HG02623 (cell line): ENCODE data around the gene YEATS4.
A peak's percentile ranks its signal among the peaks of the same experiment; 100 is the strongest.

ENCODE experiments used
- ATAC-seq: cut with Tn5 transposase; IDR thresholded peaks from one replicate; pipeline ENCODE4 v1.9.1; 2021; ENCODE audit warnings: moderate library complexity; ENCODE audit not compliant: unreplicated experiment

YEATS4 gene

DNA sequence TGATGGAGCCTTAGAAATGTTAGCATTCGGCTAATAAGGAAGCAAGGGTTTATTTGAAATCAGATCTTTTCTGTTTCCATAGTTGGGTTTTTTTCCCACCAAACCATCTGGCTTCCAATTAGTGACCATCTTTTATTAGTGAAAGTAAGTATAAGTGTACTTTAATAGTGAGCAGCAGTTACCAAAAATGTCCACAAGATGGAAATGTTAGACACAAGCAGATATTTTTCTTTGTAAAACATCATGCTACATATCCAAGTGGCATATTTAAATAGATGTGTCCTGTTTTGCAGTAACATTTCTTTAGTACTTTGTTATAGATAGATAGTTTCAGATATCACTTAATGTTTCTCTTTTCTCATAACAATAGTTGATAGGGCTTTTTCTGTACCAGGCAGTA lies 28.8 kb downstream of the YEATS4 start:
- no peak for ATAC-seq

DNA sequence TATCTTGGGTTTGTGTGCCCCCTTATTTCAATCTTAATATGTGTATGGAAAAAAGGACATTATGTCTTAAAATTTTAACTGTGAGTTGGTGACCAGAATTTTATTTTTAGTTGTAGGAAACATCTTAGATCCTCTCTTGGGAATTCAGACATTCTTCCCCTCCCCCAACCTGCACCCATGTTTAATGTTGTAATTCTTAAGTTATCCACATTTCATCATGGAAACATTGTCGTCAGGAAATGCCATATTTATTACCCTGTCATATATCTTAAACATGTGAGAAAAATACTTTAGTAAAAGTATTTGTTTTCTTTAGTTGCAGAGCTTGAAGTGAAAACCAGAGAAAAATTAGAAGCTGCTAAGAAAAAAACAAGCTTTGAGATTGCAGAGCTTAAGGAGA lies 30.3 kb downstream of the YEATS4 start:
- ATAC-seq, result no peak

GRCh38 chr12:69392179-69392928 lies 32.8 kb downstream of the YEATS4 start:
- peak; percentile 70 for ATAC-seq

DNA sequence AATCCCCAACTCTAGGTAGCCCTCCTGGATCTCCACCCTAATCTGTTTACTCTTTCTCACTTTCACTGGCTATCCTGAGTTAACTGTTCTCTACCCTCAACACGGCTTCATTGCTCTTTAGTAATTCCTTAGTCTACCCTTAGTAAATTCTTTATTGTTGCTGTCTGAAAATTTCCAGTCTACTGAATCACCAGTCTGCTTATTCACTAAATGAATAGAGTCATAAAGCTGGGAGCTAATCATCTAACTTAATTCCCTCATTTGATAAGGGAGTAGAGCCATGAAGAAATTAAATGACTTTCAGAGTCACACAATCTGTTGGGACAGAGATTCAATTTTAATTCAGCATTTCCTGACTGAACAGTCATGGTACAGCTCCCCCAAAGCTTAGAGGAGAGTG lies 36.5 kb downstream of the YEATS4 start:
- ATAC-seq, result no peak

DNA sequence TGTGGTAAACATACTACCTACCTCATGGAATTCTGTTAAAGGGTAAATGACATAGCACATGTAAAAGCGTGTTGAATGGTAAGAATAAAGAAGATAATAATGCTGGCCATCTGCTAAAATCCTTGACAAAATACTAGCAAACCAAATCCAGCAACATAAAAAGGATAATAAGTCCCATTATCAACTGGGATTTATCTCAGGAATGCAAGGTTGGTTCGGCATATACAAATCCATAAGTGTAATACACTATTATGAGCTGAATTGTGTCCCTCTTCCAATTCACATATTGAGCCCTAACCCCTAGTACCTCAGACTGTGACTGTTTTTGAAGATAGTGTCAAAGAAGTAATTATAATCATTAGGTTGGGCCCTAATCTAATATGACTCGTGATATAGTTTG lies 37.4 kb downstream of the YEATS4 start:
- ATAC-seq, result no peak

GRCh38 chr12:69397978-69398377 lies 38.4 kb downstream of the YEATS4 start:
- no peak for ATAC-seq

- ATAC-seq, result no peak
Observed at GRCh38 chr12:69401940-69402339, 42.4 kb downstream of the YEATS4 start.

DNA sequence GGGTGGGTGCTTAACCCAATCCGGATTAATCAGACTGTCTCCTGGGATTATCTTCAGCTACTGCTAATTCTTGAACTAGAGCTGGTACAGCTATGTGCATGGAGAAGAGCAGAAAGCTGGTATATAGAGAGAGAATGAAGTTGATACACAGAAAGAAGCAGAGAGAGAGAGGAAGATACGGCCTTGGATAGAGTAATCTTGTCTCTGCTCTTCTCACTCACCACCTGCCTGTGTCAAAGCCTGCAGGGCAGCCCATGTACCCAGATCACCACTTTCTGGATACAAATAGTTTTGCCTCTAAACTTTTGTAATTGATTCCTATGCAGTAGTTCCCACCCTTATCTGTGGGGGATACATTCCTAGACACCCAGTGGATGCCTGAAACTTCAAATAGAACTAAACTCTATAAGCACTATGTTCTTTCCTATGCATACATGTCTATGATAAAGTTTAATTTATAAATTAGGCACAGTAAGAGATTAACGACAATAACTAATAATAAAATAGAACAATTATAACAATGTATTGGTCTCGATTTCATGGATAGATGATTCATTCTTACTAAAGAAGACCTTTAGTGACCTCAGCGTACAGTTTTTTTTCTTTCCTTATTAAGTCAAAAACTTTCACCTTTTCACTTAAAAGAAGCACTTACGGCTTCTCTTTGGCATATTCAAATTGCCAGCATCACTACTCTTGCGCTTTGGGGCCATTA lies 45.5 kb downstream of the YEATS4 start:
- ATAC-seq, result no peak

- ATAC-seq, result no peak
Observed at GRCh38 chr12:69405566-69405865, 46.0 kb downstream of the YEATS4 start.

- ATAC-seq, result no peak
Observed at GRCh38 chr12:69406217-69406616, 46.7 kb downstream of the YEATS4 start.

- no peak for ATAC-seq
Observed at GRCh38 chr12:69410571-69410970, 51.0 kb downstream of the YEATS4 start.

DNA sequence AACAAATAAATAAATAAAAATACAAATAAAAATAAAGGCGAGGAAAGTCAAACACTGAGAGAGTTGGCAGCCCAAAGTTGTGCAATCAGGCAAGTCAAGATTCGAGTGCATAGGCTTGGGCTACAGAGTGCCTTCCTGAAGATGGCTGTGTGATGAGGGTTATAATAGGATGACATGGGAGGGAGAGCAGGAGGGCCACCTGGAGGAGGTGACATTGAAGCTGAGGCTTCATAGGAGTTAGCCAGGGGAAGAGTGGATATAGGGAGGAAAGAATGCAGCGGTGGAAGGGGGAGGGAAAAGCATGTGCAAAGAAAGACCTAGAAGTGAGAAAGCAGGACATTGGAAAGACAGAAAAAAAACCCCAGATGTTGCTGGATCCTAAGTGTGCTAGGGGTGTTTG lies 53.1 kb downstream of the YEATS4 start:
- no peak for ATAC-seq

DNA sequence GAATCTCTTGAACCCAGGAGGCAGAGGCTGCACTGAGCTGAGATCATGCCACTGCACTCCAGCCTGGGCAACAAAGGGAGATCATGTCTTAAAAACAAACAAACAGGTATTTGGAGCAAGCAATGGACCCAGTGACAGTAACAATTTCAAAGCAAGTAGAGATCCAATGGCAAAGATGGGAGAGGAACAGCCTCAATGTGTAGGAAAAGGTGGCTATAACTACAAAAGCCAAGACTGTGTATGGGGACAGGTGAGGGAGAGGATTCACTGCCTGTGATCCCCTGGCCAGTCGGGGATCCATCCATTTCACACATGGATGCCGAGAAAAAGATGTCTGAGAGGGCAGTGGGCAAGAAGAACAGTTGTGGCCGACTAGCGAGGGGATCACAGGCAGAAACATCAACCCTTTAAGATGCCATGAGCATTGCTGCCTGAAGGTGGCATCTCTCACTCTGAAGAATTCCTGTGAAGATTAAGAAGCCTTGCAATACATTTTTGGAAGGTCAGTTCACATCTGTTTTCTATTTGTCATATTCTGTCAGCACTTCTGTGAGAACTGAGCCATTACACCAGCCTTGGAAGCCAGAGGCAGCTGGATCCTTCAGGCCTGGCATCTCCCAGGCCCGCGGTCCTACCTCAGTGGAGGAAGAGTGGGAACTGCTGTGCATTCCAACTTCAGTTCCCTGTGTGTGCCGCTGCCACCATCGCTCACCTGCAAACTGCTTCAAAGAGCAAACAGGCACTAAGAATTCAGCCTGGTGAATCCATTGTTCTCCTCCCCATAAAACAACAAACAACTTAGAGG lies 56.1 kb downstream of the YEATS4 start:
- no peak for ATAC-seq

DNA sequence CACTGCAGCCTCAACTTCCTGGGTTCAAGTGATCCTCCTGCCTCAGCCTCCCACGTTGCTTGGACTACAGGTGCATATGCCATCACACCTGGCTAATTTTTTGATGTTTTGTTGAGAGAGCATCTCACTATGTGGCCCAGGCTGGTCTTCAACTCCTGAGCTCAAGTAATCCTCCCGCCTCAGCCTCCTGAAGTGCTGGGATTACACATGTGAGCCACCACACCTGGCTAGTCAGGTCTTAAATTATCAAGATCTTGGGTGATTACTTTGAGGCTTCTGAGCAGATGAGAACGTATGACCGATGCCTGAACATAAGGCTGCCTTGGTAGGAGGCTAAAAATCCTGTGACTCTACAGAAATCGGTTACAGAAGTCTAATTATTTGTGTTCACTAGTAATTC lies 57.7 kb downstream of the YEATS4 start:
- no peak for ATAC-seq

DNA sequence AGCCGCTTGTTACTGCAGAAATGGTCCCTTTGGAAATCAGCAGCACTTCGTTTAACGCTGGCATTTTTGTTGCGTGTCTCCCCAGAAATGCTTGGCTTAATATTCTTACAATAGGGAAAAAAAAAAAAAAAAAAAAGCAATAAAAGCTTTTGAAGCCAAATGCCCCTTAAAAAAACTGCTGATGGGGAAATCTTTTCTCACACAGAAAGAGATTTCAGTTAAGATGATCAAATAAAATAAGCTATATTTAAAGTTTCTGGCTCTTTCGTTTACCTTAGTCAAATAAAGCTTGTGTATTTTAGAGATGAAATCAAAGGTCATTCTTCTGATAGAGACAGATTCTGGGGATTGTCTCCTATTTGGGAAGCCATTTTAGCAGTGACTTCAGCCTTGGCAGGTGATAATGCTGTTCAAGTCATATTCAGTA lies 58.2 kb downstream of the YEATS4 start:
- no peak for ATAC-seq

- no peak for ATAC-seq
Observed at GRCh38 chr12:69419701-69420100, 60.2 kb downstream of the YEATS4 start.

GRCh38 chr12:69421548-69421947 lies 62.0 kb downstream of the YEATS4 start:
- ATAC-seq, result no peak

DNA sequence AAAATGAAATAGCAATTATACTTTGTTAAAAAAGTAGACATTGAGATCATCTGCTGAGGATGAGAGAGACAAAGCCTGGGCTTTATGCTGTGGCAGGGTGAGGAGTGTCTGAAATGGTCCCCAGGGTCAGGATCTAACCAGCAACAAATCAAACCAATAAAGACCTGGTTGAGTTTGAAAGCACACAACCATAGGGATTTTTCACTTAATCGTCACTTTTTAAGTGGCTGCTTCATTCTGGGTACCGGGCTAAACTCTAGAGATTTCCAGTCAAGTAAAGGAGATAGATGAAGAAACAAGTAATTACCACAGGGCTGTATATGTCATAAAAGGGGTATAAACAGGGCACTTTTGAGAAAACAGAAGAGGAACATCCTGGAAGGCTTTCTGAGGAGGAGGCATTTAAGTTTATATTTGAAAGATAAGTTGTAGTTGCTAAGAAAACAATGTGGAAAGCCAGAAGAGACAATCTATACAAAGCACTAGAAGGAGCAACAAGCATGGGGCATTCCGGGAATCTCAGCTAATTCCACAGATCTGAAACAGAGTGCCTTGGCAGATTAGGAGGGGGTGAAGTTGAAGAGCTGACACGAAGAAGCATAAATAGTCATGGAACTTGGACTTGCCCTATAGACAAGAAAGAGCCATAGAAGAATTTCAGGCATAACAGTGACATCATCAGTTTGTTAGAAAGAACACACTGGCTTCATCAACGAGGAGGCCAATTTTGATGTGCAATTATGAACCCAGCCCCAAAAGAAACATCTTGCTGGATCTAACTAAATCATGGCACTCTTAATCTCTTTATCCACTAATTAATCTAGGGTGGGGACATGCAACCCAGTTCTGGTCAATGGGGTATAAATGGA lies 63.7 kb downstream of the YEATS4 start:
- ATAC-seq, result no peak

DNA sequence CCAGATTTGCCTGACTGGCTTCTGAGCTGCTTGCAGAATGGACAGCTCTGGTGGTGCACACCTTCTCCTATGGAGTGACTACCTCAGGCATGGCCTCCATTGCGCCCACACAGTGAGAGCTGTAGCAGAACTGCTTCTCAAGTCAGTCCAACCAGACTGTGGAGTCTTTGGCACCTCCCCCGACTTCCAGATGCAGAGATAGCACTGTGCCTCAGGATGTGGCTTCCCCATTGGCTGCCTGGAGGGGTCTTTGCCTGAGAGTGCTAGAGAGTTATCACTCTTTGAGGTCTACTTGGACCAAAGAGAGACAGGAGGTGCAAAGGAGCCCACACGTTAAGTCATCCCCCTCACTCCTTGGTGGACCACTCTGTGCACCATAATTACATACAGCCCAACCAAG lies 65.9 kb downstream of the YEATS4 start:
- ATAC-seq, result no peak

DNA sequence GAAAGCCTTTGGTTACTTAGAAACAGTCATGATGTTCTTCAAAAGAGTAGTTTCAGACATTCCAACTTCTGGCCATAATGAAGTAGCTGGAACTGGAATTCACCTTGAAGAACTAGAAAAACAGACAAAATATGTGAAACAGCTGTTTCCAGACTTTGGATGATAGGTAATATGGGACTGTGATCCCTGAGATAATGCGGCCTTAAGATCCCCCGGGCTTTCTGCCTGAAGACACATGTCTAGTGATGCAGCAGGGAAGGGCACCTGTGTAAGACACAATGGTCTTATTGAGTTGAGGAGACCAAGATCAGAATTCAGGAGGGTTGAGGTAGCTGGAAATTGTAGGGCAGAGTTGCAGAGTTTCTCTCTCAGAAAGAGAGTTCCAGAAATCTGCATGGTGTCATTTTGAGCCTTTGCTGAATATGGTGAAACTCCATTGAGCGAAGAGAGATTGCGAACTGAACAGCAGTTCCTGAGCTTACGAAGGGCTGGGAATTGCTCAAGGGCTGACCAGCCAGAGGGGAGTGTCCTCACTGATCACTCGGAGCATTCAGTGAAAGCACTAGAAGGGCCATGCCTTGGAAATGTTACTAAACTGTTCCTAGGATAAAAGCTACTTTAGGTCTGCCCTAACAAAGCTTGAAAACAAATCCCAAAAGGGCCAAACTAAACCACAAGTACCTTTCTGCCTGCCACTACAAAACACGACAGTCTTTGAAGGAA lies 69.0 kb downstream of the YEATS4 start:
- no peak for ATAC-seq
